Ishikawa (cell line): Measurements from ENCODE around the gene GTF2A1.

ENCODE experiments used
- CEBPB ChIP-seq: IDR thresholded peaks from 2 replicates; pipeline ENCODE4 v1.6.1; 2012
- CREB1 ChIP-seq: IDR thresholded peaks from 2 replicates; pipeline ENCODE4 v1.6.1; 2012; ENCODE audit warnings: low read depth
- EGR1 ChIP-seq: IDR thresholded peaks from 2 replicates; pipeline ENCODE4 v1.6.1; 2012
- EP300 ChIP-seq: IDR thresholded peaks from 2 replicates; pipeline ENCODE4 v1.6.1; 2012; ENCODE audit warnings: borderline replicate concordance
- FOXM1 ChIP-seq: IDR thresholded peaks from 2 replicates; pipeline ENCODE4 v1.6.1; 2012; ENCODE audit warnings: low read depth, borderline replicate concordance
- MAX ChIP-seq: IDR thresholded peaks from 2 replicates; pipeline ENCODE4 v1.6.1; 2012
- NFIC ChIP-seq: IDR thresholded peaks from 2 replicates; pipeline ENCODE4 v1.6.1; 2012
- RAD21 ChIP-seq: IDR thresholded peaks from 2 replicates; pipeline ENCODE4 v1.6.1; 2012; ENCODE audit warnings: low read depth
- TAF1 ChIP-seq: IDR thresholded peaks from 2 replicates; pipeline ENCODE4 v1.6.1; 2012; ENCODE audit warnings: low read depth, mild to moderate bottlenecking
- TCF12 ChIP-seq: IDR thresholded peaks from 2 replicates; pipeline ENCODE4 v1.6.1; 2012; ENCODE audit warnings: low read depth
- TEAD4 ChIP-seq: IDR thresholded peaks from 2 replicates; pipeline ENCODE4 v1.6.1; 2012
- USF1 ChIP-seq: IDR thresholded peaks from 2 replicates; pipeline ENCODE4 v1.6.1; 2012
- YY1 ChIP-seq: IDR thresholded peaks from 2 replicates; pipeline ENCODE4 v1.6.1; 2012; ENCODE audit warnings: low read depth
- ZBTB7A ChIP-seq: IDR thresholded peaks from 2 replicates; pipeline ENCODE4 v1.6.1; 2012; ENCODE audit warnings: low read depth
- TF ChIP-seq, protein P1 (sequence below): IDR thresholded peaks from 2 replicates; pipeline ENCODE4 v1.6.1; 2012; ENCODE audit warnings: low read depth, mild to moderate bottlenecking

The GTF2A1 gene

DNA sequence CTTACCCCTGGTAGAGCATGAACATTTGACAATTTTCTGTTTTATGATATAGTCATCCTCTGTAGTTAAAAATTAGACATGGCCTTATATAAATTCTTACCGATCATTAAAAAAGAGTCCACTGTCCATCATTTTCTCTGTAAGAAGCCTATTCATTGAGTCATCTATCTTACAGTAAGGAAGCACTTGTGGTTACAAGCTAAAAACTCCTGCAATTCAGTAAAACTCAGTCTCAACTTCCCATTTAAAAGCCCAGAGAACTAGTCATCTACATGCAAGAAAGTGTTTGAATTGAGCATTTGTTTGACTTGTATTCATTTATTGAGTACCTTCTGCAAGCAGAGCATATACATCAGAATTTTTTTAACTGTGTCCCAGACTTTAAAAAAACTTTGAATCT lies 63.3 kb downstream of the GTF2A1 start:
- TF ChIP-seq TCF12 (no peak), NFIC (no peak), ZBTB7A (no peak), EP300 (no peak), YY1 (no peak), RAD21 (no peak), MAX (no peak), FOXM1 (no peak), USF1 (no peak), TAF1 (no peak), CEBPB (no peak), CREB1 (no peak), TEAD4 (no peak), EGR1 (no peak)
- TF ChIP-seq, protein P1, sequence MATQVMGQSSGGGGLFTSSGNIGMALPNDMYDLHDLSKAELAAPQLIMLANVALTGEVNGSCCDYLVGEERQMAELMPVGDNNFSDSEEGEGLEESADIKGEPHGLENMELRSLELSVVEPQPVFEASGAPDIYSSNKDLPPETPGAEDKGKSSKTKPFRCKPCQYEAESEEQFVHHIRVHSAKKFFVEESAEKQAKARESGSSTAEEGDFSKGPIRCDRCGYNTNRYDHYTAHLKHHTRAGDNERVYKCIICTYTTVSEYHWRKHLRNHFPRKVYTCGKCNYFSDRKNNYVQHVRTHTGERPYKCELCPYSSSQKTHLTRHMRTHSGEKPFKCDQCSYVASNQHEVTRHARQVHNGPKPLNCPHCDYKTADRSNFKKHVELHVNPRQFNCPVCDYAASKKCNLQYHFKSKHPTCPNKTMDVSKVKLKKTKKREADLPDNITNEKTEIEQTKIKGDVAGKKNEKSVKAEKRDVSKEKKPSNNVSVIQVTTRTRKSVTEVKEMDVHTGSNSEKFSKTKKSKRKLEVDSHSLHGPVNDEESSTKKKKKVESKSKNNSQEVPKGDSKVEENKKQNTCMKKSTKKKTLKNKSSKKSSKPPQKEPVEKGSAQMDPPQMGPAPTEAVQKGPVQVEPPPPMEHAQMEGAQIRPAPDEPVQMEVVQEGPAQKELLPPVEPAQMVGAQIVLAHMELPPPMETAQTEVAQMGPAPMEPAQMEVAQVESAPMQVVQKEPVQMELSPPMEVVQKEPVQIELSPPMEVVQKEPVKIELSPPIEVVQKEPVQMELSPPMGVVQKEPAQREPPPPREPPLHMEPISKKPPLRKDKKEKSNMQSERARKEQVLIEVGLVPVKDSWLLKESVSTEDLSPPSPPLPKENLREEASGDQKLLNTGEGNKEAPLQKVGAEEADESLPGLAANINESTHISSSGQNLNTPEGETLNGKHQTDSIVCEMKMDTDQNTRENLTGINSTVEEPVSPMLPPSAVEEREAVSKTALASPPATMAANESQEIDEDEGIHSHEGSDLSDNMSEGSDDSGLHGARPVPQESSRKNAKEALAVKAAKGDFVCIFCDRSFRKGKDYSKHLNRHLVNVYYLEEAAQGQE = no peak

GRCh38 chr14:81153187-81153586 lies 67.6 kb downstream of the GTF2A1 start:
- TF ChIP-seq MAX (no peak), CREB1 (no peak), YY1 (no peak), FOXM1 (no peak), TAF1 (no peak), EP300 (no peak), USF1 (no peak), ZBTB7A (no peak), TEAD4 (no peak), EGR1 (no peak), CEBPB (no peak)
- TF ChIP-seq, protein P1 = no peak

DNA sequence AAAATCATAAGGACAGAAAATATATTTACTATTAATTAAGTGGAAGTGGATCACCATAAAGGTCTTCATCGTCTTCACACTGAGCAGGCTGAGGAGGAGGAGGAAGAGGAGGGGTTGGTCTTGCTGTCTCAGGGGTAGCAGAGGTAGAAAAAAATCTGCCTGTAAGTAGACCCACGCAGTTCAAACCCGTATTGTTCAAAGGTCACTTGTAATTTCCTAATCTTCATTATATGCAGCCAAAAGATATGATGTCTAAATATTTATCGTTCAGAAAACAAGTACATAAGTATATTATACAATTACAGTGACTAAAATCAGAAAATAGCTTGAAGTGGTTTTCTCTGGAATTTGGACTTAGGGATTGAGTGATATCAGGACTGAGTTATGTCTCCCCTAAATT lies 72.1 kb downstream of the GTF2A1 start:
- no peak for TF ChIP-seq NFIC
- TF ChIP-seq, protein P1 = no peak
- no peak for TF ChIP-seq CREB1
- TF ChIP-seq CEBPB = no peak
- no peak for TF ChIP-seq ZBTB7A
- no peak for TF ChIP-seq MAX
- TF ChIP-seq YY1 = no peak
- TF ChIP-seq USF1 = no peak

DNA sequence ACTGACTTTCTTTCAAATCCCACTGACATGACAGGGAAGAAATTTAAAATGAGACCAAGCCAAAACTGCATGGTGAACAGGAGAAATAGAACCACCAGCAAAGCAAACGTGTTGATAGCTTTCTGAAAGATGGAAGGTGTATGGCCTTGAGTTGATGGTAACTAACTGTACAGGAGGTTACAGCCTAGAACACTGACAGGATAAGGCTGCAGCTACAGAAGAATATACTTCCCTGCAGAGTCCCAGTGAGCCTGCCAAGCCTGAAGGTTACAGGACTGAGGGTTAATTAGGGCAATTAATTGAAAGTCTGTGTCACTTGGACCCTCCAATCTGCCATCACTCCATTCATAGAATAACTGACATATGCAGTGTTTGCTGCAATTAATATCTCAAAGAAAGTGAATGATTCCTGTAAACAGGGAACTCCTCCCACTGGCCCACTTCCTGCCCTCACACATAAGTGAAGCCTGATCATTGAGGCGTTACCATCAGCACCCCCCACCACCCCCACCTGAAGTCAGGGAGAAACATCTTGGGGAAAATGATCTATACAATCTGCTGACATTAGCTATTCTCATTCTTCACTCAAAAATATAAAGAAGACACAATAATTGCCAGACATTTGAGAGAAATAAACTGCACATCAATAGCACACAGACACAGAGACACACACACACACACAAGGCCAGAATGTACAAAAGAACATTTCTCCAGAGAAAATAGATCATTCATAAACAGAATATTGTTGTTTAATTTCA lies 73.4 kb downstream of the GTF2A1 start:
- TF ChIP-seq MAX (no peak), YY1 (no peak), TAF1 (no peak), CEBPB (no peak), TCF12 (no peak), RAD21 (no peak), CREB1 (no peak), EP300 (no peak), FOXM1 (no peak), NFIC (no peak), TEAD4 (no peak), USF1 (no peak), ZBTB7A (no peak), EGR1 (no peak)
- TF ChIP-seq, protein P1 = no peak
